GM12801 (cell line): Measurements from ENCODE around the gene MGLL.

Source experiments
- TF ChIP-seq, protein P1 (sequence below): IDR thresholded peaks from one replicate; pipeline ENCODE4 v1.5.1; 2011; ENCODE audit warnings: control low read depth; ENCODE audit not compliant: insufficient read length; ENCODE audit errors: extremely low read depth

MGLL gene

GRCh38 chr3:127822041-127822681 is at the start of gene MGLL:
TSS of gene MGLL (minus strand) at chr3:127822515. CDS start at chr3:127822318, 197 bp downstream.
- TF ChIP-seq, protein P1, sequence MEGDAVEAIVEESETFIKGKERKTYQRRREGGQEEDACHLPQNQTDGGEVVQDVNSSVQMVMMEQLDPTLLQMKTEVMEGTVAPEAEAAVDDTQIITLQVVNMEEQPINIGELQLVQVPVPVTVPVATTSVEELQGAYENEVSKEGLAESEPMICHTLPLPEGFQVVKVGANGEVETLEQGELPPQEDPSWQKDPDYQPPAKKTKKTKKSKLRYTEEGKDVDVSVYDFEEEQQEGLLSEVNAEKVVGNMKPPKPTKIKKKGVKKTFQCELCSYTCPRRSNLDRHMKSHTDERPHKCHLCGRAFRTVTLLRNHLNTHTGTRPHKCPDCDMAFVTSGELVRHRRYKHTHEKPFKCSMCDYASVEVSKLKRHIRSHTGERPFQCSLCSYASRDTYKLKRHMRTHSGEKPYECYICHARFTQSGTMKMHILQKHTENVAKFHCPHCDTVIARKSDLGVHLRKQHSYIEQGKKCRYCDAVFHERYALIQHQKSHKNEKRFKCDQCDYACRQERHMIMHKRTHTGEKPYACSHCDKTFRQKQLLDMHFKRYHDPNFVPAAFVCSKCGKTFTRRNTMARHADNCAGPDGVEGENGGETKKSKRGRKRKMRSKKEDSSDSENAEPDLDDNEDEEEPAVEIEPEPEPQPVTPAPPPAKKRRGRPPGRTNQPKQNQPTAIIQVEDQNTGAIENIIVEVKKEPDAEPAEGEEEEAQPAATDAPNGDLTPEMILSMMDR, result no peak

DNA sequence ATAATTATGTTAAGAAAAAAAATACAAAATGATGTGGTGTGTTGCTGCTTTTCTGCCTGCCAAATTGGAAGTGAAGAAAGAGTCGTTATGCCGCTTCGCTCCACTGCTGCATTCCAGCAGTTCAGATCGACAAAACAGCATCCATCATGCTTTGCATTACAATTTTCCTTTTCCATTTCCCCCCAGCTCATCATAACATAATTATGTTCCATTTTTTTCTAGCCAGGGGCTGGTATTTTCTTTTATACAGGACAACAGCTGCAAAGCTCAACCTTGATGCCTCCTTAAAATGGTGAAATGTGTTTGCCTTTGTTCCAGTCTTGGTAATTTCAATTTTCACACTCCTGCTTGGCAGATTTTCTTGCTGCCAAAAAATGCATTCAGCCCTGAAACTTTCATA is 47.8 kb upstream of the MGLL start:
- TF ChIP-seq, protein P1, result no peak

- TF ChIP-seq, protein P1, result no peak
These were observed 45.7 kb upstream of the MGLL start for GRCh38 chr3:127867986-127868385.

- TF ChIP-seq, protein P1, result no peak
These were observed 45.1 kb upstream of the MGLL start for GRCh38 chr3:127867412-127867811.

- TF ChIP-seq, protein P1, result no peak
These were observed 43.6 kb upstream of the MGLL start for GRCh38 chr3:127865941-127866340.

GRCh38 chr3:127860211-127860696 is 37.9 kb upstream of the MGLL start:
- TF ChIP-seq, protein P1, result no peak

DNA sequence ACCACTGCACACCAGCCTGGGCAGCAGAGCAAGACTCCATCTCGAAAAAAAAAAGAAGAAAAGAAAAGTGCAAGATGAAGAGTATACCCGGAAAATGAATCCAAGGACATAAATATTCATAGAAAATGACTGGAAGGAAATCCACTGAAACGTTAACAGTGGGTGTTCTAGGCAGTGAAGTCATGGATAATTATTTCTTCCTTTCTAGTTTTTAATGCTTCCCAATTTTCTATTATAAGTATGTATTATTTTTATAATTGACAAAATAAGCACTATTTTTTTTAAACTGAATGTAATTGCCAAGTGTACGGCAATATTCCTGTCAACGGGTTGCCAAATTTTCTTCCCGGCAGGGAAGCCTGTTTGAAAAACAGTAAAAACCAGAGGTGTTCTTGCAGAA is 37.4 kb upstream of the MGLL start:
- TF ChIP-seq, protein P1, result no peak
